Measurements from ENCODE around the gene IFNAR1.

DNA sequence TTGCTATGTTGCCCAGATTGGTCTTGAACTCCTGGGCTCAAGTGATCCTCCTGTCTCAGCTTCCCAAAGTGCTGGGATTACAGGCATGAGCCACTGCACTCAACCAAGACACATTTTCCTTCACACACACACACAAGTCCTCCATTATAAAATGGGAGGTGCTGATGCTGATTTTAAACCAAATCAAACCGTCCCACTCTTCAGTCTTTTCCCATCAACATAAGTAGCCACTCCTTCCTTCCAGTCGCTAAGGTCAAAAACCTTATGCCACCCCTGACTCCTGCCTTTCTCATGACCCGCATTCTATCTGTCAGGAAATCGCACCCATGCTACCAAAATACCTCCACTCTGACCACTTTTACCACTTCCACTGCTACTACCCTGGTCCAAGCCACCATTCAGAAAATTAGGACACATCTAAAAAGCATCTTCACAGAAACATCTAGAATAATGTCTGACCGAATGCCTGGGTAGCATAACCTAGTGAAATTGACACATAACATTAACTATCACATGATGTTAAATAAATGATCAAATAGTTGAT, 50.4 kb downstream of the IFNAR1 start:
- TF ChIP-seq, protein P1, sequence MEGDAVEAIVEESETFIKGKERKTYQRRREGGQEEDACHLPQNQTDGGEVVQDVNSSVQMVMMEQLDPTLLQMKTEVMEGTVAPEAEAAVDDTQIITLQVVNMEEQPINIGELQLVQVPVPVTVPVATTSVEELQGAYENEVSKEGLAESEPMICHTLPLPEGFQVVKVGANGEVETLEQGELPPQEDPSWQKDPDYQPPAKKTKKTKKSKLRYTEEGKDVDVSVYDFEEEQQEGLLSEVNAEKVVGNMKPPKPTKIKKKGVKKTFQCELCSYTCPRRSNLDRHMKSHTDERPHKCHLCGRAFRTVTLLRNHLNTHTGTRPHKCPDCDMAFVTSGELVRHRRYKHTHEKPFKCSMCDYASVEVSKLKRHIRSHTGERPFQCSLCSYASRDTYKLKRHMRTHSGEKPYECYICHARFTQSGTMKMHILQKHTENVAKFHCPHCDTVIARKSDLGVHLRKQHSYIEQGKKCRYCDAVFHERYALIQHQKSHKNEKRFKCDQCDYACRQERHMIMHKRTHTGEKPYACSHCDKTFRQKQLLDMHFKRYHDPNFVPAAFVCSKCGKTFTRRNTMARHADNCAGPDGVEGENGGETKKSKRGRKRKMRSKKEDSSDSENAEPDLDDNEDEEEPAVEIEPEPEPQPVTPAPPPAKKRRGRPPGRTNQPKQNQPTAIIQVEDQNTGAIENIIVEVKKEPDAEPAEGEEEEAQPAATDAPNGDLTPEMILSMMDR (IDR thresholded peaks at IDR 0.05; ENCODE audit: insufficient read depth, low read length): no peak
- TF ChIP-seq GABPA (IDR thresholded peaks at IDR 0.05; ENCODE audit: low read depth) (no peak), POLR2AphosphoS5 (IDR thresholded peaks at IDR 0.05; ENCODE audit: low read depth) (no peak)
- TF ChIP-seq, protein P2, sequence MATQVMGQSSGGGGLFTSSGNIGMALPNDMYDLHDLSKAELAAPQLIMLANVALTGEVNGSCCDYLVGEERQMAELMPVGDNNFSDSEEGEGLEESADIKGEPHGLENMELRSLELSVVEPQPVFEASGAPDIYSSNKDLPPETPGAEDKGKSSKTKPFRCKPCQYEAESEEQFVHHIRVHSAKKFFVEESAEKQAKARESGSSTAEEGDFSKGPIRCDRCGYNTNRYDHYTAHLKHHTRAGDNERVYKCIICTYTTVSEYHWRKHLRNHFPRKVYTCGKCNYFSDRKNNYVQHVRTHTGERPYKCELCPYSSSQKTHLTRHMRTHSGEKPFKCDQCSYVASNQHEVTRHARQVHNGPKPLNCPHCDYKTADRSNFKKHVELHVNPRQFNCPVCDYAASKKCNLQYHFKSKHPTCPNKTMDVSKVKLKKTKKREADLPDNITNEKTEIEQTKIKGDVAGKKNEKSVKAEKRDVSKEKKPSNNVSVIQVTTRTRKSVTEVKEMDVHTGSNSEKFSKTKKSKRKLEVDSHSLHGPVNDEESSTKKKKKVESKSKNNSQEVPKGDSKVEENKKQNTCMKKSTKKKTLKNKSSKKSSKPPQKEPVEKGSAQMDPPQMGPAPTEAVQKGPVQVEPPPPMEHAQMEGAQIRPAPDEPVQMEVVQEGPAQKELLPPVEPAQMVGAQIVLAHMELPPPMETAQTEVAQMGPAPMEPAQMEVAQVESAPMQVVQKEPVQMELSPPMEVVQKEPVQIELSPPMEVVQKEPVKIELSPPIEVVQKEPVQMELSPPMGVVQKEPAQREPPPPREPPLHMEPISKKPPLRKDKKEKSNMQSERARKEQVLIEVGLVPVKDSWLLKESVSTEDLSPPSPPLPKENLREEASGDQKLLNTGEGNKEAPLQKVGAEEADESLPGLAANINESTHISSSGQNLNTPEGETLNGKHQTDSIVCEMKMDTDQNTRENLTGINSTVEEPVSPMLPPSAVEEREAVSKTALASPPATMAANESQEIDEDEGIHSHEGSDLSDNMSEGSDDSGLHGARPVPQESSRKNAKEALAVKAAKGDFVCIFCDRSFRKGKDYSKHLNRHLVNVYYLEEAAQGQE (IDR thresholded peaks at IDR 0.05; ENCODE audit: insufficient replicate concordance, low read depth): no peak

Data from HL-60 (cell line).